ENCODE measurements around the gene PPM1H.
"Not testable (repeated sequence)": the region's sequence is repeated elsewhere in the genome, so short reads cannot be mapped to it uniquely, and the experiment has no call there.

PPM1H gene

DNA sequence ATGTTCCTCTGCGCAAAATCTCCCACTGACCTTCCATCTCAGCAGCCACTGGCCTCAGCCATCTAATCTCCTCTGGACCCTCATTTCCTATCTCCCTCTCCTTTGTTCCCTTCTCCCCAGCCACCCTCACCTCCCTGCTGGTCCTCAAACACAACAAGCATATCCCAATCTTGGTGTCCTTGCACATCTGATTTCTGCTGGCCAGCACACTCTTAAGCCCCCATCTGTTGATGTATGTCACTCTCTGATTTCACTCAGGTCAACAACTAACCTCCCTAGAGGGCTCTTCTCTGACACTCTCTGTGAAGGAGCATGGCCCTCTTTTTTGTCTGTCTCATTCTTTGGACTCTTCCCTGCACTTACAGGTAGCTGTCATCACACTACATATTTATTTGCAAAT is 25.6 kb downstream of the PPM1H start:
- no peak for DNase-seq (ENCODE audit: low read depth)

DNA sequence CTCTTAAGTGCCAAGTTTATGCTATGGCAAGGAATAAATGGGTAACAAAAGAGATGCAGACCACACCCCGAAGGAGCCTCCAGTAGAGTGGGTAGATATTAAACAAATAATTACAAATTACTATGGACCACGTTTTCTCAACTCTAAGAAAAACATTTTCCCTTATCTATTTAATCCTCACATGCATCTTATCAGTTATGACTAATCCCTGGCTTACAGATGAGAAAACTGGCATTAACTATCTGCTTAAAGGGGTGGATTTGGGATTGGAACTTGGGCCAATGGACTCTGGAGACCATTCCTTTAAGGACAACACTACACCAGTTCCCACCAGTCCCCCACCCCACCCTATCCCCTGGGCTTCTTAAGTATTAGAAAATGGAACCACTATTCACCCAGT is 26.3 kb downstream of the PPM1H start:
- peak; percentile 24 for DNase-seq (ENCODE audit: low read depth)

DNA sequence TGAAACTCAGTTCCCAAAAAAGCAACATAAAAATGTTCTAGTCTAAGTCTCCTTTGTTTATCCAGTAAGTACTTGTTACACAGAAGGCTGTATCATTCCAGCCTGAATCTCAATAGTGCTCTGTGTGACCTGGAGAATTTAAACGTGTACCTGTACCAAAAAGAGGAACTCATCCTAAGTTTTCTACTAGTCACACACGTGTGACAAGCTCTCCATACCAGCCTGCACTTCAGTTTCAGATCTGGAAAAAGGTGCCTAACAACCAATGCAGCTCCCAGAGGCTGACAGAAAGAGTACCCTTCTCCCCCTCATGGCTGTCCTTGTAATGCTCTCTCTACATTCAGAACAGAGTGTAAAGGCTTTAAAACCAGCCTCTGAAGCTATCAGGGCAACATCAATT is 27.4 kb downstream of the PPM1H start:
- no peak for DNase-seq (ENCODE audit: low read depth)

DNA sequence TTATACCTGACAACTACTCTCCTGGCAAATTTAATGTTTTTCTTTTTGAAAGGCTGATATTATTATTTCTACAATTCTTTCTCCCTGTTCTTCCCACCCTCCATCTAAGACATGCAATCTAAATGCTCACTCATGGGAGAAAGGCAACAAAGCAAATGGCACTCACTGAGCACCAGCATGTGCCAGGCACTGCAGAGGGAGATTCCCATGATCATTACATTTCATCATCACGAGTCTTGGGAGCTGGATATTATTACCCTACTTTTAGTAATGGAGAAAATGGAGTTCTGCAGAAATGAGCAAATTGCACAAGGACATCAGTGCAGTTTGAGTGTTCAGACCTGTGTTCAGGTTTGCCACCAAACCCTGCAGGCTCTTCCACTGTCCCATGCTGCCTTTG is 27.9 kb downstream of the PPM1H start:
- peak; percentile 34 for DNase-seq (ENCODE audit: low read depth)

DNA sequence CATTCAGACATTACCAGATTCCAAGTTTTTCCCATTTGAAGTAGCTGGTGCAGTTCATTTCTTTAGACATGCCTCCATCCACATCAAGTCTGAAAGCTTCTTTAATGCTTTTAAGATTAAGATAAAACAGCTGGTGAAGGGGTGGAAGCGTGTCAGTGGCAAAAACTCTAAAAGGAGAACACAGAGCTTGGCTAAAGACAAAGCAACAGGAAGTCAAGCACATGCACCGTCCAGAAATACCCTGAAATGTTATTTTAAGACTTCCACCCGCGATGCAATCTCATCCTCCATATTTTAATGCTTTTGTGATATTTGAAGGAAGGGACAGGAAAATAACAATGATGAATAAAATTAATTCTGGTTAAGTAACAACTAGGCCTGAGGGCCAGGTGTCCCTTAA is 31.8 kb downstream of the PPM1H start:
- DNase-seq (ENCODE audit: low read depth): no peak

DNA sequence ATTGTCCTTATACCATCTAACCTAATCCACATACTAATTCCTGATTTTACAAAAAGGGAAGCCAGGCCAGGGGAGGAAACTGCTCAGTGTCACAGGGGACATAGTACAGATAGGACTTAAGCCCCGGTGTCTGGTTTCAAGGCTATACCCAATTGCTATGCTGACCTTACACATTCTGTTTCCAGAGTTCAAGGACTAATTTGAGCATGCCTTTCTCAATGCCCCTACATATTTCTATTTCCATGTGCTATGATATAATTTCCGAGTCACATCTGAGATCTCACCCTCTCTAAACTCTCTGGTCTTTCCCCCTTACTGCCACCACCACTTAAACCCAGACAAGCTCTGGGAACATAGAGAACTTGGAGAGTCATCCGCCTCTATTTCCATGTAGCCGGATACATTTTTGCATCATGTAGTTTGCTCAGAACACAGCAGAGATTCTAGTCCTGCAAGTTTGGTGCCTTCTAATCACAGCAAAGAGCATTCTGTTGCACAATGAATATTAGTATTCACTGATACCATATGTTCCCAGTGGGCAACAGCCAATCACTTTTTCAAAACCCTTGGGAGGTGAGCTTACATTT is 34.2 kb downstream of the PPM1H start:
- DNase-seq (ENCODE audit: low read depth): peak; percentile 30

DNA sequence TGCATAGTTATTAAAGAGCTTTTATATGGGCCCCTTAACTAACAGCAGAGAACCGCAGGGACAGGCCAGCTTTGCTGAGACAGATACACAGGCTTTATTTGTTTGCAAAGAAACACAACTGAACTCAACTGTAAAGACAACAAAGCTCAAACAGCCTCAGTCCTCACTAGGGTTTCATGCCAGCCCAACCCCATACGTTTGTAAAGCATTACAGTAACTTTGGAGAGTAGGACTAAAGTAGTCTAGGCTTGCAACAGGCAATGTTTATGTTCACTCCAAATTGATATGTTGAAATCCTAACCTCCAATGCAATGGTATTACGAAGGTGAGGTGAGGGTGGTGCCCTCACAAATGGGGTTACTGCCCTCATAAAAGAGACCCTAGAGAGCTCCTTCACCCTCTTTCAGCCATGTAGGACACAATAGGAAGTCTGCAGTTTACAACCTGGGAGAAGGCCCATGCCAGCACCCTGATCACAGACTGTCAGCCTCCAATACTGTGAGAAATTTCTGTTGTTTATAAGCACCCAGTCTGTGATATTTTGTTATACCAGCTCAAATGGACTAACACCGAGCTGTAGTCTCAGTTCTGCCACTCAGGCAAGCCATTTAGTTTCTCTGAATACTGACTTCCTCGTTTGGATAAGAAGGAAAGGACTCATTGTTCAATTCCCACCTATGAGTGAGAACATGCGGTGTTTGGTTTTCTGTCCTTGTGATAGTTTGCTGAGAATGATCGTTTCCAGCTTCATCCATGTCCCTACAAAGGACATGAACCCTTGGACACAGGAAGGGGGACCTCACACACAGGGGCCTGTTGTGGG is 35.2 kb downstream of the PPM1H start:
- DNase-seq (ENCODE audit: low read depth): no peak

DNA sequence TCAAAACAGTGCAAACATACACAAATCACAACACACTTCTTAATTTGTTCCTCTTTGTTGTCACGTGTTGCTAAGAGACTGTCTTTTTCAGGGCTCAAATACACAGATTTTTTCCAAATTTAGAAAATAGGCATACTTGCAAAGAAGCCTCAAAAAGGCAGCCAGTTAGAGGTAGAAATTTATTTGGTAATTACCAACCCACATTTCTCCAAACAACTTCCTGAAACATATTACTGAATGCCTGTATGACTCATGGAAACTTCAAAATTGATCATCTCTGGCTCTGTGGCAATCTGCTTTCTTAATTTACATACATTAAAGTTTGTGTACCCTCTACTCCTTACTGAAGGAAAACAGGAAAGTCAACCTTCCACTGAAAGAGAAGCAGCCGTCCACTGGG is 36.4 kb downstream of the PPM1H start:
- DNase-seq (ENCODE audit: low read depth): no peak

DNA sequence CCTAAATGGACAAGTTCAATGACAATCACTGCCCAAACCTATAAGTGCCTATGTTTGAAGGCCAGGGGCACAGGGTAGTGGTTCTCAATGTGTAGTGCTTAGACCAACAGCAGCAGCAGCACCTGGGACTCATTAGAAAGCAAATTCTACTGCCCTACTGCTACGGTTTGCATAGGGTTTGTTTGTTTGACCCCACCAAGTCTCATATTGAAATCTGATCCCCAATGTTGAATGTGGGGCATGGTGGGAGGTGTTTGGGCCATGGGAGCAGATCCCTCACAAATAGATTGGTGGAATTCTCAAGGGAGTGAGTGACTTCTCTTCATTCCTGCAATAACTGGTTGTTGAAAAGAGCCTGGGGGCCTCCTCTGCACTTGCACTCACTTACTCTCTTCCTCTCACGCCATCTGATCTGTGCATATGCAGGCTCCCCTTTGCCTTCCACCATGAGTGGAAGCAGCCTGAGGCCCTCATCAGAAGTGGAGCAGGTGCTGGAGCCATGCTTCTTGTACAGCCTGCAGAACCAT is 39.5 kb downstream of the PPM1H start:
- DNase-seq (ENCODE audit: low read depth): no peak

DNA sequence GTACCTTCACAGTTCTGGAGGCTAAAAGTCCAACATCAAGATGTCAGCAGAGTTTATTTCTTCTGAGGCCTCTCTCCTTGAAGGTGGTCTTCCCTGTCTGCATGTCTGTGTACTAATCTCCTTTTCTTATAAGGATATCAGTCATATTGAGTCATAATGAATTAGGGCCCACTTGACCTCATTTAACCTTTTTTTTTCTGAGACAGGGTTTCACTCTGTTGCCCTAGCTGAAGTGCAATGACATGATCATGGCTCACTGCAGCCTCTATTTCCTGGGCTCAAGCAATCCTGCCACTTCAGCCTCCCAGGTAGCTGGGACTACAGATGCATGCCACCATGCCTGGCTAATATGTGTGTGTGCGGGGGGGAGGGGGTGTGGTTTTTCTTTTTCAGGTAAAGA is 41.7 kb downstream of the PPM1H start:
- no peak for DNase-seq (ENCODE audit: low read depth)

DNA sequence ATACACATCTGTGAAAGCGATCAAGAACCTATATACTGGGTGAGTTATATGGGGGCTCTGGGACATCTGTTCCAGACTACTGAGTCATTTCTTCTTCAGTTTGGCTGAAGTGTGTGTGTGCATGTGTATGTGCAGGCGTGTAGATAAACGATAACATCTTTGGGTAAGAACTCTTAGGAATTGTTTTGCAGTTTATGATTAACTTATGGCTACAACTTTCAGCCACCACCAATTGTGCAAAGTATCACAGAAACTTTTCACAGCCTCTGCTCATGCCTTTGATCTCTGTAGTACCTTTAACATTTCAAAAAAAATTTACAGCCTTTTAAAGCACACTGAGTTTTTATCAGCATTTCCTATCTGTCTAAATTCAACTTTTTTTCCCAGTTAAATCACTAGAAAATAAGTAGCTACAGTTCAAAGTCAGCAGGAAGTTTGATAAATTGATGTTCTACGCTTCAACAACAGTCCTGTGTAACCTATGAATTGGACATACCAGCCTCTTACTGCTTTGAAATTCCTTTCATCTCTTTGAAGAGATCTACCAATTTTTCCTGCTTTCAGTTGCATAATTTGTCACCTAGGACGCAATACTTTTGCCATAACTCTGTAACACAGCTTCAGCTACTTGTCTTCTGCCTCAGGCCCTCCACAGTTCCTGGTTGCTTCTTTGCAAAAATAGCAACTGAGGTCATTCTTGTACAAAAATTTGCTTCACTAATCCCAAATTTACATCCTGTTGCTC is 43.0 kb downstream of the PPM1H start:
- no peak for DNase-seq (ENCODE audit: low read depth)

DNA sequence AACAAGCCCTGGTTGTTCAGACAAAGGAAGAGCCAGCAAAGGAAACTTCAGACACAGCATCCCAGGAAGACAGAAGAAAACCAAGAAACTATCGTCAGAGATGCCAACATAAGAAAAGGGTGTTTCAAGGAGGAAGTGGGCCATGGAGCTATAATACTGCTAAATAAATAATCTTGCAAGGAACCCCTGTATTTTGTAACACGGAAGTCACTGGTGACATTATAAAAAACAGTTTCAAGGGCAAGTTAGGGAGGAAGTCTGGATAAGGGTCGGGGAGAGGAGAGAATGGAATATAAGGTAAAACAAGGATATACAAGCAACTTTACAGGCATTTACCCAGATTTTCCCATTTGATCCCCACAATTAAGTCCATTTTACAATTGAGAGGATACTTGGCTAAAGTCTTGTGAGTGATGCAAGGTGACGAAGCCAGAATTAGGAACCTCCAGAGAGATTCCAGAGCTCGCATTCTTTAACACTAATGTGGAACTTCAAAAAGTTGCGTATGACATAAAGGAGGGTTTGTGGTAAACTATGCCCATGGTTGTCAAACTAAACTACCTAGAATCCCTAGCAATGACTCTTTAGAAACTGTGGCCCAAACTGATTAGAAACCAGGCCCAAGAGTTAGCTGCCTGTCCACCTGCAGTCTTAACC is 46.4 kb downstream of the PPM1H start:
- no peak for DNase-seq (ENCODE audit: low read depth)

DNA sequence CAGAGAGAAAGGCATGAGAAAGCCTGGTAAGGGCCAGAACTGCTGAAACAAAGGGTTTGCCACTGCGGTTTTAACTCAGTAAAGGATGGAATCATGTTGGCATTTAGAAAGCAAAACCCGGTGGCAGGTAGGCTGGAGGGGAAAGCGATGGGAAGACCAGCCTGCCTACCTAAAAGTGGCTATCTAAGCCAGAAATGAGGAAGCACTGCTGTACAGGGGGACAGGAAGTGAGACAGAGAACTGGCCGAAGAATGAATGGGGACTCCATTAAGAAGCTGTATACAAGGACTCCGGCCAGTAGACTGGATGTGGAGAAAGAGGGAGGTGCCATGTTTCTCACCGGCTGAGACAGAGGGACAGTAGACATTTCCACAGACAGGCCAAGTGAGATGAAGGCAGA is 48.2 kb downstream of the PPM1H start:
- DNase-seq (ENCODE audit: low read depth): no peak

DNA sequence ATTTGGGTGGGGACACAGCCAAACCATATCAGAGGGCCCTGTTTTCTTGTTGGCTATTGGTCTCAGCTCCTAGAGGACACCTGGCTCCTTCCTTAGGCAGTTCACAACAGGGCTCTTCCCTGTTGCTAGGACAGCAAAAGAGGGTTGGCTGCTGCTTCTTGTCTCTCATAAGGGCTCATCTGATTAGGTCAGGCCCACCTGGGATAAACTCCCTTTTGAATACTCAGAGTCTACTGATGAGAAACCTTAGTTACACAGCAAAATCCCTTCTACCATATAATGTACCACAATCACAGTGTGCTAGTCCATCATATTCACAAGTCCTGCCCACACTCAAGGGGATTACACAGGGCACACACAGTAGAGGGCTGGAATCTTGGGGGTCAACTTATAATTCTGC is 49.7 kb downstream of the PPM1H start:
- no peak for DNase-seq (ENCODE audit: low read depth)

DNA sequence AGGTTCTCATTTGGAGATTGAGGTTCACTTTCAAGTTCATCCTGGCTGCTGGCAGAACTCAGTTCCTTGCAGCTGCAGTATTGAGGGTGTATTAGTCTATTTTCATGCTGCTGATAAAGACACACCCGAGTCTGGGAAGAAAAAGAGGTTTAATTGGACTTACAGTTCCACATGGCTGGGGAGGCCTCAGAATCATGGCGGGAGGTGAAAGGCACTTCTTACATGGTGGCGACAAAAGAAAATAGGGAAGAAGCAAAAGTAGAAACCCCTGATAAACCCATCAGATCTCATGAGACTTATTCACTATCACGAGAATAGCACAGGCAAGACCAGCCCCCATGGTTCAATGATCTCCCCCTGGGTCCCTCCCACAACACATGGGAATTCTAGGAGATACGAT is 50.1 kb downstream of the PPM1H start:
- DNase-seq (ENCODE audit: low read depth): not testable (repeated sequence)

DNA sequence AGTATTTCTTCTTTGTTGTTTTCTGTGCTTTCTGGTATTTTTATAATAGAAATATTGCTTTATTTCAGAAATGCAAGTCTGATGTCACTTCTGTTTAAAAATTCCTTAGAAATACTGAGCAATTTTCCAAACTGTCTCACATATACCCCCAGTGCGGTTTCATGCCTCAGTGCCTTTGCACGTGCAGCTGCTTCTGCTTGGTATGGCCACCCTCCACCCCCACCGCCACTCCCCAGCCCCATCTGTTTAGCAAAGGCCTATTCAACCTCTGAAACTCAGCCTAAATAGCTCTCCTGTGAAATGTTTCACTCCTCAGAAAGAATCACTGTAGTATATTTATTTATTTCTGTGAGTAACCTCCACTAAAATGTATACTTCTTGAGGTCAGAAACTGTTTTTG is 52.3 kb downstream of the PPM1H start:
- no peak for DNase-seq (ENCODE audit: low read depth)

DNA sequence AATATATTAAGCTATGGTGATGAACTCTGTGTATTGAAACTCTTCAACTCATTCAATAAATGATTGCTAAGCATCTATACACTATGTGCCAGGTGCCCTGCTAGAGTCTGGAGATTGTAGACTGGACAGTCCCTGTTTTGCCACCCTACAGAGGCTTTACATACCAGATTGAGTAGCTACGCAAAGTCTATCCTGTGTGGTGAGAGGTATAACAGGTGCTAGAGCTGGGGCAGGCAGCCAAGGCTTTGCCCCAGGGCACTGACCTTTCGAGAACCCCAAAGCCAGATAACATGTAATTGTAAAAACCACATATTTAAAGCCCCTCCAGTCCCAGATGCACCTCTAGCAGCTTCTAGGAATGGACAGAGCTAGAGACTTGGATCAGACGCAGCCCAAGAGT is 52.8 kb downstream of the PPM1H start:
- no peak for DNase-seq (ENCODE audit: low read depth)

DNA sequence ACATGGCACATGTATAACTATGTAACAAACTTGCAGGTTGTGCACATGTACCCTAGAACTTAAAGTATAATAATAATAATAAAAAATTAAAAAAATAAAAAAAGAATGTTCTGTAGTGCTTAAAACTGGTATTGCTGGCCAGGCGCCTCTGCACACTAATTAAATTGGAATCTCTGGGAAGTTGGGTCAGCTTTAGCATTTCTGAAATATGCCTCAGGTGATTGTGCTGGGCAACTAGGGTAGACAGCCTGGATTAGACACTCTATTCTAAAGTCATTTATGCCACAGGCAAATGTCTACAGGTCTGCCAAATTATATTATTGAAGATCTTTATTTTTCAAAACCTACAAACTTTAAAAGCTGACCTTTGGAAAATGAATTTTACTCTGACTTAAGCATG is 55.3 kb downstream of the PPM1H start:
- no peak for DNase-seq (ENCODE audit: low read depth)

DNA sequence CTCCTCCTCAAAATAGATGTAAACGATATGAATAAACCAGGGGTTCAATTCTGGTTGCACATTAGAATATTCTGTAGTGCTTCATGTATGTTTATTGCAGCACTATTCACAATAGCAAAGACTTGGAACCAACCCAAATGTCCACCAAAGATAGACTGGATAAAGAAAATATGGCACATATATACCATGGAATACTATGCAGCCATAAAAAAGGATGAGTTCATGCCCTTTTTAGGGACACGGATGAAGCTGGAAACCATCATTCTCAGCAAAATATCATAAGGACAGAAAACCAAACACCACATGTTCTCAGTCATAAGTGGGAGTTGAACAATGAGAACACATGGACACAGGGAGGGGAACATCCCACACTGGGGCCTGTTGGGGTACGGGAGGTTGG is 55.7 kb downstream of the PPM1H start:
- not testable (repeated sequence) for DNase-seq (ENCODE audit: low read depth)

DNA sequence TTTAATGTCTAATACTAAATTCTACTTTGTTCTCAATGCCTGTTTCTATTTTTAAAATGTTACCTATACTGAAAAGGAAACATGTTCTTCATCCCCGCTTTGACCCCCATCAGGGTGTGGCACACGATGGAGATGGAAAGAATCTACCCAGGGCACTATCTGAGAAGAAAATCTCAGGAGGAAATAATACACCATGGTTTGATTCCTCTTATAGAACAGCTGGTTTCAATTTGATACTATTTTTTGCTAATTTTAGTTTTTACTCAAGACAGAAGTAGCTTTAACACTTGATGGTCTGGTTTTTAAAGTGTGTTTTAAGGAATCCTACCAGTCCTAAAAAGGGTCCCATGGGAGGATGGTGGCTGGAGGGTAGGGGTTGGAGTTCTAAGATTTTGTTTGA is 56.7 kb downstream of the PPM1H start:
- no peak for DNase-seq (ENCODE audit: low read depth)

DNA sequence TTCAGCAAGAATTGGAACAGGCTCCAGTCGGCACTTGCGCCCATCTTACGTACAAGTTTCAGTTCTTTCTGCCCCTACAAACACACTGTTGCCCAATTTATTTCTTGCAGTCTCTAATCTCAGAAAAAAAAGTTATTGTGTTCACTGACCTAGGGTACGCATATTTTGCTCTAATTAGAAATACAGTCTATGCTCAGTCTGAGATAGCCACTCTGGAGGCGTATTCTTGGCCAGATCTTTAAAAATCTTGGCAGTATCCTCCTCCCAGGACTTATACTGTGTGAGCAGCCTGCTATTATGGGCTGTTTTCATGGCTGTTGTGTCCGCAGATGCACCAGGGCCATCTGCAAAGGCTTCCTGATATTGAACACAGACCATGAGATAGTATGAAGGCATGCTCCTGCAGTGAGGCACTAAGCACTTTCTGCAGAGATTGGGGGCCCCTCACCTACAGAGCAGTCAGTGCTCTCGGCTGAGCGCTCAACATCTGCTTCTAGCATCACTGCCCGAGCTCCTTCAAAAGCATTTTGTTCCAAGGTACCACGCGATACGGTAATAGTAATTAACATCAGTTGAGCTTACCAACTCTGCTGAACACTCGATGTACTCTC is 57.9 kb downstream of the PPM1H start:
- no peak for DNase-seq (ENCODE audit: low read depth)

DNA sequence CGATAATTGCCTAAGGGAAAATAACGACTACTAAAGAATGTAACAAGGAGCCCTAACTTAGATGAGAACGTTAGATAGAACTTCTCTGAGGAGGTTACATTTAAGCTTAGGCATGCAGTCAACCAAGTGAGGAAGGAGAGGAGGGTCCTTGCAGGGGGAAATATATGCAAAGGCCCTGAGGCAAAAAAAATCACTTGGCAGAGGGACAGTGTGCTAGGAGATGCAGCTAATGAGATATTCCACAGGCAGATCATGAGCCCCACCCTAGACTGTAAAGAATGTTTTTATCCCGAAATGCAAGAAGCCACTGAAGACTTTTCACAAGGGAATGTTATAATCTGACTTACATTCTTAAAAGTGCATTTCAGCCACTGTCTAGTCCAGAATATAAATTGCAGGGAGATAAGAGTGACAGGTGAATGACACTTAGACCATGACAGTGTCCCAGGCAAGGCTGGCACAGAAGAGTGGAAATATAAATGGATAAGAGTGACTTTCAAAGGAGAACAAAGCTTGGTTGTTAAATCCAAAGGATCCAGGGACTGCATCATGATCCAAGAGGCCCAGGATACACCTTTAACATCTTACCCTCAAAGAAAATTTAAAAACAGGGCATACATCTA is 61.0 kb downstream of the PPM1H start:
- DNase-seq (ENCODE audit: low read depth): no peak
